ENCODE data around the gene SLC24A4. TPM values are rescaled to one million over a fixed set of nuclear protein-coding genes. Genes with fewer than 3 reads are reported as not detected.

SLC24A4 gene
- total RNA-seq, 3 donors from 2014 or later (not counting 1 experiment from before 2014, with no cell fraction given) = 1.1 to 3.2 (median 2.1) TPM

- ATAC-seq (no peak), DNase-seq (no peak)
- H3K9me3 ChIP-seq (ENCODE audit: control insufficient read depth, insufficient read depth, low read length) = no peaks in the 10 kb centered on the region
- no peaks in the 10 kb centered on the region for H3K36me3 Mint-ChIP-seq
- H3K4me3 Mint-ChIP-seq = no peak overlapping the region
- no peaks in the 10 kb centered on the region for H3K9me3 Mint-ChIP-seq
- no peaks in the 10 kb centered on the region for H3K36me3 ChIP-seq (ENCODE audit: control insufficient read depth, insufficient read depth, low read length)
- intact Hi-C loops (cut with micrococcal nuclease) = no loop called here
- H3K27me3 Mint-ChIP-seq (ENCODE audit: low read depth in 2 of 2) = peaks cover 0 to 5% of the 10 kb centered on the region in 2 donors
- H3K27ac ChIP-seq (ENCODE audit: low read length) = no peak overlapping the region
- H3K27me3 ChIP-seq (ENCODE audit: control insufficient read depth, insufficient read depth, low read length) = no peaks in the 10 kb centered on the region
- TF ChIP-seq, protein P1, sequence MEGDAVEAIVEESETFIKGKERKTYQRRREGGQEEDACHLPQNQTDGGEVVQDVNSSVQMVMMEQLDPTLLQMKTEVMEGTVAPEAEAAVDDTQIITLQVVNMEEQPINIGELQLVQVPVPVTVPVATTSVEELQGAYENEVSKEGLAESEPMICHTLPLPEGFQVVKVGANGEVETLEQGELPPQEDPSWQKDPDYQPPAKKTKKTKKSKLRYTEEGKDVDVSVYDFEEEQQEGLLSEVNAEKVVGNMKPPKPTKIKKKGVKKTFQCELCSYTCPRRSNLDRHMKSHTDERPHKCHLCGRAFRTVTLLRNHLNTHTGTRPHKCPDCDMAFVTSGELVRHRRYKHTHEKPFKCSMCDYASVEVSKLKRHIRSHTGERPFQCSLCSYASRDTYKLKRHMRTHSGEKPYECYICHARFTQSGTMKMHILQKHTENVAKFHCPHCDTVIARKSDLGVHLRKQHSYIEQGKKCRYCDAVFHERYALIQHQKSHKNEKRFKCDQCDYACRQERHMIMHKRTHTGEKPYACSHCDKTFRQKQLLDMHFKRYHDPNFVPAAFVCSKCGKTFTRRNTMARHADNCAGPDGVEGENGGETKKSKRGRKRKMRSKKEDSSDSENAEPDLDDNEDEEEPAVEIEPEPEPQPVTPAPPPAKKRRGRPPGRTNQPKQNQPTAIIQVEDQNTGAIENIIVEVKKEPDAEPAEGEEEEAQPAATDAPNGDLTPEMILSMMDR (IDR thresholded peaks at IDR 0.05) = no peak
- no peaks in the 10 kb centered on the region for H3K4me1 Mint-ChIP-seq
- no peak overlapping the region for H3K27ac Mint-ChIP-seq
- no peaks in the 10 kb centered on the region for H3K4me1 ChIP-seq (ENCODE audit: control insufficient read depth, insufficient read depth, low read length)
- no peak overlapping the region for H3K4me3 ChIP-seq (ENCODE audit: low read length)
- WGBS (ENCODE audit: insufficient coverage) = 93% methylated on average over 1 of the region's 2 CpGs
Observed at GRCh38 chr14:92433407-92433806, 110.4 kb downstream of the SLC24A4 start.

- Histone ChIP-seq H3K4me3 (ENCODE audit: low read length) (no peak overlapping the region), H3K9me3 (ENCODE audit: control insufficient read depth, insufficient read depth, low read length) (no peaks in the 10 kb centered on the region), H3K4me1 (ENCODE audit: control insufficient read depth, insufficient read depth, low read length) (peaks cover 4% of the 10 kb centered on the region), H3K27ac (ENCODE audit: low read length) (no peak overlapping the region), H3K36me3 (ENCODE audit: control insufficient read depth, insufficient read depth, low read length) (no peaks in the 10 kb centered on the region), H3K27me3 (ENCODE audit: control insufficient read depth, insufficient read depth, low read length) (no peaks in the 10 kb centered on the region)
- intact Hi-C loops (cut with micrococcal nuclease) = no loop called here
- no peak for DNase-seq
- TF ChIP-seq, protein P1 (IDR thresholded peaks at IDR 0.05) = no peak
- ATAC-seq = no peak
- H3K4me1 Mint-ChIP-seq = peaks cover 0 to 4% of the 10 kb centered on the region in 2 donors
- no peaks in the 10 kb centered on the region for H3K36me3 Mint-ChIP-seq
- H3K27me3 Mint-ChIP-seq (ENCODE audit: low read depth in 2 of 2) = peaks cover 0 to 14% of the 10 kb centered on the region in 2 donors
- H3K9me3 Mint-ChIP-seq = no peaks in the 10 kb centered on the region
- H3K4me3 Mint-ChIP-seq = no peak overlapping the region
- H3K27ac Mint-ChIP-seq = no peak overlapping the region
Observed at GRCh38 chr14:92435154-92435553, 112.2 kb downstream of the SLC24A4 start.

- no peaks in the 10 kb centered on the region for H3K9me3 Mint-ChIP-seq
- Histone ChIP-seq H3K4me1 (ENCODE audit: control insufficient read depth, insufficient read depth, low read length) (peaks cover 12% of the 10 kb centered on the region), H3K27me3 (ENCODE audit: control insufficient read depth, insufficient read depth, low read length) (no peaks in the 10 kb centered on the region), H3K9me3 (ENCODE audit: control insufficient read depth, insufficient read depth, low read length) (no peaks in the 10 kb centered on the region), H3K4me3 (ENCODE audit: low read length) (no peak overlapping the region), H3K36me3 (ENCODE audit: control insufficient read depth, insufficient read depth, low read length) (no peaks in the 10 kb centered on the region), H3K27ac (ENCODE audit: low read length) (no peak overlapping the region)
- TF ChIP-seq, protein P1 (IDR thresholded peaks at IDR 0.05) = no peak
- peaks cover under 1 to 11% of the 10 kb centered on the region in 2 donors for H3K4me1 Mint-ChIP-seq
- DNase-seq = no peak
- H3K27me3 Mint-ChIP-seq (ENCODE audit: low read depth in 2 of 2) = peaks cover 0 to 15% of the 10 kb centered on the region in 2 donors
- intact Hi-C loops (cut with micrococcal nuclease) = no loop called here
- H3K27ac Mint-ChIP-seq = no peak overlapping the region
- no peak for ATAC-seq
- 83% methylated on average over 6 of the region's 10 CpGs for WGBS (ENCODE audit: insufficient coverage)
- H3K4me3 Mint-ChIP-seq = no peak overlapping the region
- no peaks in the 10 kb centered on the region for H3K36me3 Mint-ChIP-seq
Observed at GRCh38 chr14:92436115-92436776, 113.3 kb downstream of the SLC24A4 start.

GRCh38 chr14:92437309-92437708 lies 114.3 kb downstream of the SLC24A4 start:
- no peaks in the 10 kb centered on the region for H3K36me3 Mint-ChIP-seq
- ATAC-seq (no peak), DNase-seq (no peak)
- Histone ChIP-seq H3K36me3 (ENCODE audit: control insufficient read depth, insufficient read depth, low read length) (no peaks in the 10 kb centered on the region), H3K4me3 (ENCODE audit: low read length) (no peak overlapping the region), H3K4me1 (ENCODE audit: control insufficient read depth, insufficient read depth, low read length) (peaks cover 22% of the 10 kb centered on the region), H3K27me3 (ENCODE audit: control insufficient read depth, insufficient read depth, low read length) (no peaks in the 10 kb centered on the region), H3K27ac (ENCODE audit: low read length) (no peak overlapping the region), H3K9me3 (ENCODE audit: control insufficient read depth, insufficient read depth, low read length) (no peaks in the 10 kb centered on the region)
- no peak overlapping the region for H3K4me3 Mint-ChIP-seq
- WGBS (ENCODE audit: insufficient coverage) = 96% methylated on average over 5 of the region's 5 CpGs
- no peak overlapping the region for H3K27ac Mint-ChIP-seq
- intact Hi-C loops (cut with micrococcal nuclease) = no loop called here
- peaks cover 11 to 22% of the 10 kb centered on the region in 2 donors for H3K4me1 Mint-ChIP-seq
- H3K27me3 Mint-ChIP-seq (ENCODE audit: low read depth in 2 of 2) = peaks cover 0 to 19% of the 10 kb centered on the region in 2 donors
- TF ChIP-seq, protein P1 (IDR thresholded peaks at IDR 0.05) = no peak
- H3K9me3 Mint-ChIP-seq = no peaks in the 10 kb centered on the region
